ENCODE measurements around the gene IGSF6.
"Not testable (repeated sequence)": the region's sequence is repeated elsewhere in the genome, so short reads cannot be mapped to it uniquely, and the experiment has no call there.

Gene IGSF6

GRCh38 chr16:21652453-21652852, at the start of gene IGSF6:
Gene IGSF6, minus strand, starts transcription at chr16:21652608. Its CDS starts 10 bp downstream, at chr16:21652598.
- no peak for DNase-seq

- no peak for DNase-seq
These were observed 48.9 kb upstream of the IGSF6 start for GRCh38 chr16:21701271-21701670.

- DNase-seq = no peak
These were observed 46.0 kb upstream of the IGSF6 start for GRCh38 chr16:21698169-21699032.

GRCh38 chr16:21697032-21697431, 44.6 kb upstream of the IGSF6 start:
- DNase-seq = no peak

- no peak for DNase-seq
These were observed 42.2 kb upstream of the IGSF6 start for GRCh38 chr16:21694609-21695008.

GRCh38 chr16:21690967-21691366, 38.6 kb upstream of the IGSF6 start:
- DNase-seq = not testable (repeated sequence)

- DNase-seq = no peak
These were observed 36.7 kb upstream of the IGSF6 start for GRCh38 chr16:21689107-21689506.

- no peak for DNase-seq
These were observed 32.6 kb upstream of the IGSF6 start for GRCh38 chr16:21685034-21685455.

GRCh38 chr16:21684199-21684598, 31.8 kb upstream of the IGSF6 start:
- no peak for DNase-seq

GRCh38 chr16:21683184-21683583, 30.8 kb upstream of the IGSF6 start:
- DNase-seq = no peak

GRCh38 chr16:21680714-21681113, 28.3 kb upstream of the IGSF6 start:
- not testable (repeated sequence) for DNase-seq

GRCh38 chr16:21674456-21674855, 22.0 kb upstream of the IGSF6 start:
- not testable (repeated sequence) for DNase-seq

GRCh38 chr16:21673469-21673868, 21.1 kb upstream of the IGSF6 start:
- DNase-seq = no peak

- no peak for DNase-seq
These were observed 15.2 kb upstream of the IGSF6 start for GRCh38 chr16:21667575-21667974.

- no peak for DNase-seq
These were observed 14.4 kb upstream of the IGSF6 start for GRCh38 chr16:21666772-21667171.

GRCh38 chr16:21664801-21665492, 12.5 kb upstream of the IGSF6 start:
- DNase-seq = no peak

GRCh38 chr16:21663889-21664647, 11.7 kb upstream of the IGSF6 start, which contains the start of gene OTOA:
Gene OTOA, plus strand, starts transcription at chr16:21663968. Its CDS starts 14,547 bp downstream, at chr16:21678515.
- DNase-seq = no peak

- DNase-seq = no peak
These were observed 6.7 kb upstream of the IGSF6 start for GRCh38 chr16:21659124-21659523.

GRCh38 chr16:21656795-21657768, 4.7 kb upstream of the IGSF6 start:
- DNase-seq = no peak

- DNase-seq = no peak
These were observed 2.5 kb upstream of the IGSF6 start for GRCh38 chr16:21654881-21655280.

- no peak for DNase-seq
These were observed 2.1 kb upstream of the IGSF6 start for GRCh38 chr16:21654466-21654865.

GRCh38 chr16:21653571-21653970, 1.2 kb upstream of the IGSF6 start:
- DNase-seq = no peak
